HG02973 (cell line): ENCODE data around the gene PRPF6.

Experiments
- ATAC-seq: cut with Tn5 transposase; IDR thresholded peaks from one replicate; pipeline ENCODE4 v1.9.1; 2021; ENCODE audit warnings: moderate library complexity; ENCODE audit not compliant: unreplicated experiment

The PRPF6 gene

DNA sequence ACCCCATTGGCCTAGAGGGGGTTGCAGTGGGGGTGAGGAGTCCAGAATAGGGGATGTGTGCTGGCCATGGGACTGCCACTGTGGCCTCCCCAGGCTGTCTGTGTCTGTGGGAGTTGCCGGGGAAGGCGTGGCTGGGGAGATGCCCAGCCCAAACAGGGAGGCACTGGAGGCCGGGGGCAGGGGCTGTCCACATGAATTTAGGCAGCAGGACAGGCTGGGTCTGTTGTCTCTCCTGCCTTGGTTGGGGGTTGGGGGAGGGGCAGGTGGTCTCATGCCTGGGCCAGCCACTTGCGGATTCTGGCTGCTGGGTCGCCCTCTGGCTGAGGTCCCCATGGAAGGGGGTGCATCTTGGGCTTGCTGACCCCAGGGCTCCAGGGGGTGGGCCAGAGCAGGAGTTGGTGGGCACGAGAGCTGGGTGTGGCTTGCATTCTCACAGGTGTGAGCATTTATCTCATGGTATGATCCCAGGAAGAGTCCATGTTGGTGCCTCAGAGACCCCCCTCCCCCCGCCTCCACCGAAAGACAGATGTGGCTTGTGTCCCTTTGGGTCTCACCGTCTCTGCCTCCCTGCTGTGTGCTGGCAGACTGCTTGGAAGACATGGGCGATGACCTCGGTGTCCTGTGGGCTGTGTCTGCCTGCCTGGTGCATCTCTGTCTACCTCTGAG, 64.5 kb downstream of the PRPF6 start:
- no peak for ATAC-seq

DNA sequence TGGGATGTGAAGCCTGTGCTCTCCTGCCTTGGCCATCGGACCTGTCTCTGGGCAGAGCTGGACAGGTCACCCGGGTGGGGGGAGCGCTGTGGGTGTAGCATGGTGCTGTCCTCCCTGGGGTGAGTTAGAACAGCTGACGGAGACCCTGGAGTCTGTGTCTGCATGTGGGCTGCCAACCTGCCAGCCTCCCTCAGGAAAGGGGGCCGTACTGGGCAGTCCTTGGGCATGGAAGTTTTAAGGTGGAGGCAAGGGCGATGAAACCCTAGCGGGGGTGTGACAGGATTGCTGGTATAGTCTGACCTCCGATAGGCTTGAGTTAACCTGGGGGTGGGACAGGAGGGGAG, 66.1 kb downstream of the PRPF6 start:
- ATAC-seq = no peak

DNA sequence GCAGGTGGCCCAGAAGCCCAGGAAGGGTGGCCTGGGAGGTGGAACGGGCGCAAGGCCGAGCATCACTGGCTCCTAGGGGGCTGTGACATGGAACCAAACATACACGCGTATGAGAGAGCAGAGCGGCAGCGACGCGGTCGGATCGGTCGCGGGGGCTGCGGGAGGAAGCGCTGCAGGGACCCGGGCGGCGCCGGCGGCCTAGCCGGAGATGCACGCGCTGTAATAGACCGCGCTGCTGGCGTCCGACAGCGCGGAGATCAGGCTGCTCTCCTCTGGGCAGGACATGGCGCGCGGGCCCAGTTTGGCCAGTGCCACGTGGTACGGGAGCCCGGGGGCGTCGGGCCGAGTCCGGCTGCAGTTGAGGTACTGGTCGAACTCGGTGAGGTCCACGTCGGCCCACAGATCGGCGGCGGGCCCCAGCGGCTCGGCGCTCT, 67.1 kb downstream of the PRPF6 start:
- ATAC-seq = no peak

DNA sequence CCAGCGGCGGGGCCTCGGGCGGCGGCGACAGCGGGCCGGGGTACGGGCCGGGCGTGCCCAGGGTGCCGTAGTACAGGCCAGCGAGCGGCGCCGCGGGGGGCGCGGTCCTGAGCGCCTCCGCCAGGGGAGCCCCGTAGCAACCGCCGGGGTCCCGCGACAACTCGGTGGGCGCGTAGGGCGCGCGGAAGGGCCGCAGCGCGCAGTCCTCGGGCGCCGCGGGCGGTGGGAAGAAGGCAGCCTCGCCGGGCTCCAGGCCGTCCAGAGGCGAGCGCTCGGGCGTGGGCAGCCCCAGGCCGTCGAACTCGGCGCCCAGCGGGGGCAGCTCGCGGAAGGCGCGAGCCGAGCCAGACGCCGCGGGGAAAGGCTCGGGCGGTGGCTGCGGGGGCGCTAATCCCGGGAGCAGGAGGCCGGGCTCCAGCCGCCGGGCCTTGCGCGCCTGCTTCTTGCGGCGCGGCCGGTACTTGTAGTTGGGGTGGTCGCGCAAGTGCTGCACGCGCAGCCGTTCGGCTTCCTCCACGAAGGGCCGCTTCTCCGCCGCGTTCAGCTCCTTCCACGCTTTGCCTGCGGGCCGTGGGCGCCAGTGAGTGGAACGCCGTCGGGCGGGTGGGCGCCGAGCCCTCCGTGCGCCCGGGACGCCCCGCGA, 67.6 kb downstream of the PRPF6 start:
- ATAC-seq = no peak

DNA sequence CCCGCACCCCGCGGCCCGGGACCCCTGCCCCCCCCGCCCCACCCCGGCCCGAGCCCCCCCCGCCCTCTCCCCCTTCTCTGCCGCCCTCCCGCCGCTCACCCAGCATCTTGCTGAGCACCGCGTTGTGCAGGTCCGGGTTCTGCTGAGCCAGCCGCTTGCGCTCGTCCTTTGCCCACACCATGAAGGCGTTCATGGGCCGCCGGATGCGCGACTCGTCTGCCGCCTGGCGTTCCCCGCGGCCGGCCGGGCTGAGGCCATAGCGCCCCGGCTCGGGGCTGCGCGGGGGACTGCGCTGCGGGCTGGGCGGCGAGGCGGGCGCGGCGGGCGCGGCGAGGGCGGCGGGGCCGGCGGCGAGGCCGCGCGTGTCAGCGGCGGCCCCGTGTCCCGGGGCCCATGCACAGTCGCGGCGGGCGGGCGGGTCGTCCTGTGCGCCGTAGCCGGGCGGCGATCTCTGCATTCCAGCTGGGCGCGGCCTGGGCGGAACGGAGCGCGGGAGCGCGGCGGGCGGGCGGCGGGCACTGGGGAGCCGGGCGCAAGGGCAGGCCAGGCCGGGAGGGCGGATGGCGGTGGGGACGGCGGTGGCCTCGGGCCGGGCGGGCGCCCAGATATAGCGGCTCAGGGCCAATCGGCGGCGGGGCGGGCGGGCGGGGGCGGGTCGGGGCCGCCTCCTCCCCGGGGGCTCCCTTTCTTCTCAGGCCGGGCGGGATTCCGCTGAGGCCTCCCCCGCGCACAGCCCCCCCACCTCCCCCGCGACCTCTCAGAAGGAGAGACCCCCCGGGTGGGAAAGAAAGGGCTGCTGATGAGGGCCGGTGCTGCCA, 68.3 kb downstream of the PRPF6 start, which contains the start of gene SOX18:
TSS of gene SOX18 (minus strand) at position 580 of the 818 bp plus-strand sequence. CDS start at position 457, 123 bp downstream.
- no peak for ATAC-seq

DNA sequence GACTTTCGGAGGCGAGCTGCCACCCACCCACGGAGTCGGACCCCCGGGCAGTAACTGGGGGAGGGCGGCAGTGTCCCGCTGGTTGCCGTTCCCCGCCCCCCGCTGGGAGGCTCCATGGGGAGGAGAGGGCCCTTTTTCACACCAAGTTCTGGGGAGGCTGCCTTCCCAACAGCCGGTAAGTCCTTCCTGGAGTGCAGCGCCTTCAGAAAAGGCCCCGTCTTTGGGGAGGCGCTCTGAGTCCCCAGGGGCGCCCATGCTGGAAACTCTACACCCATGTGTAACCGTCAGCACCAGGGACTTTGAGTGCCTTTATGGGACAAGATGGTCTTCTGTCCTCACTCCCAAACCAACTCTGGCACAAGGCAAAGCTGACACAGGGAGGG, 68.9 kb downstream of the PRPF6 start:
- no peak for ATAC-seq

DNA sequence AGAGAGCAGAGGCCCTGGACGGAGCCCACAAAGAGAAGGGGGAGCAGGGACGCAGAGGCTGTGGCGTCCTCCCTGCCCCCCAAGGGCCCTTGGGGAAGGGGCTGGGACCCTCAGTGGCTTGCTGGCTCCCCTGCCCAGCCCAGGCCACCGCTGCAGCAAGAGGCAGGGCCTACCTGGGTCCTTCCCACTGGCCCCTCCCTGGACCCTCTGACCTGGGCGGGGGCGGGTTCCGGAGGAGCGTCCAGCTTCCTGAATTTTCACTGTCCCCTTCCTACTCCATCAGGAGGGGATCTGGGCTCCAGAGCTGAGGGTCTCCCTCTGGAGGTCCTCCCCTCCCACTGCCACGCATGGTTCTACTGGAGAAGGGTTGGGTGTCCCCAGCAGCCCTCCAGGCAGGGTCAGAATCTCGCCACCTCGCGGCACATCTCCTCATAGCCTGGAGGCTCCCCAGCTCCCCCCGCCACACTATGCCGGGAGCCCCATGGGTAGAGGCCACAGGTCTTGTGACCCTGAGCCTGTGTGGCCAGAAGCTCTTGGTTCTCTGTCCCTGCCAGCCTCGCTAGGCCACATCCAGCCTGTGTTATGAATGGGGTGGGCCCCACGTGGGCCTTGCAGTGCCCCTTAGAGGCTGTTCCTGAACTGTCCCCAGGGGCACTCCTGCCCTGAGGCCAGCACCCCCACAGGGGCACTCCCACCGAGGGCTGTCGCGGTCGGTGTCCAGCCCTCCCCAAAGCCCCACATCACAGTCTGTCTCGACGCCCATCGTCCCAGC, 69.5 kb downstream of the PRPF6 start:
- ATAC-seq = no peak

DNA sequence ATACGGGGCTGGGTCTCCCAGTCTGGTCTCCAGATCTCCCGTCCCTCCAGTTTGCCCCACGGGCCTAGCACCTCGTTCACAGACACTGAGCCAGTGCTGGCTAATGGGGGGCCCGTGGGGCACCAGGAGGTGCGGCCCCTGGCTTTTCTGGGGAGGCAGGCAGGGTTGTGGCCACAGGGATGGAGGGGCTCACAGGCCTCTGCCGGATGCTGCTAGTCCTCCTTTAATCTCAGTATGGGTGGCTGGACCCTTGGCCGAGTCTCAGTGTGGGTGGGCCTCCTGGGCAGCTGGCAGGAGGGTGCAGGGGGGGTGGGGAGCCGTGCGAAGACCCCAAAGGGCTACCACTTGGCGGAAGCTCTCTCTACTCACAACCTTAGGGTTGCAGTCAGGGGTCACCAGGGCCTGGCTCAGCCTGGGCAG, 70.1 kb downstream of the PRPF6 start:
- ATAC-seq = no peak

DNA sequence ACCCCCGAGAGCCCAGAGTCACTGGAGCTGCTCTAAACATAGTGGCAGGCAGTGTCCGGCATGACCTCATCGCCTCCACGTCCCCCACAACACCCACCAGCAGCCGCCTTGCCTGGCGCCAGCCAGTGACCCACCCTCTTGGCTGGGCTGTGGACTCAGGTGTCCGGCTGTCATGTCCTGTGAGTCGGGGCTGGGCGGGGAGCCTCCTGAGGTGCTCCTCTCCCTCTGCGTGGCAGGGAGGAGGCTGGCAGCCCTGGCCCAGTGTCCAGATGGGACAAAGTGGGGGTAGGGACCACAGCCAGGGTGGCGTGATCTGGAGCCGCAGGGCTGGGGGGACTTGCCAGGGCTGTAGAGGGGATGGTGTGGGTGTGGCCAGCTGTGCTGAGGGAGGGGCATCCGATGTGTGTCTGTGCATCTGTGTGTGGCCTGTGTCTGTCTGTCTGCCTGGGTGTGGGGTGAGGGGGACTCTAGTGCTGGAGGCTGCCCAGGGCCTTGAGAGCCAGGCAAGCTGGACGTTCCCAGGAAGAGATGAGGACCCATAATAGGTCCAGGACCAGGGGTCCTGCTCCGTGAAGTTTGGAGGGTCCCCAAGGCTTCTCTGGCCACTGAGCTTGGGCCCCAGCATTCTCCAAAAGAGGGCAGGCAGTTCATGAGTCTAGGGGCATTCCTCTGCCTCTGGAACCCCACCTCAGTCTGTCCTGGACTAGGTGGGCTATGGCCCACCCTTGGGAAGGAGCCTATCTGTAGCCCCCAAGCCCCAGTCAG, 70.8 kb downstream of the PRPF6 start:
- ATAC-seq = no peak

DNA sequence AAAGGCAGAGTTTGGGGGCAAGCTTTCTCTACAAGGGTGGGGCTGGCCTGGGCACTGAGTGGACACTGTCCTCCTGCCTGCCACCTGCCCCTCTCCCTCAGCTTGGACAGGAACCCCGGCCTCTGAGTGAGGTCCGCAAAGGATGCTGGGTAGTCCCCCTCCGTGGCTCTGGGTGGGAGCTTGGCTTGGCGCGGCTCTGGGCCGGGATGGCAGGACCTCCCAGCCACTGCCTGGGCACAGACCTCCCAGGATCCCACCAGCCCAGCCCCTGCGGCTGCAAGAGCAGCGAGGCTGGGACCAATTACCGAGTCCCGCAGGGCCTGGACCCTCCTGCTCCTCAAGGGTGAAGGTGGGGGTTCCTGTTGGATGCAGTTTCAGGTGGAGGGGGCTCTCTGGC, 71.4 kb downstream of the PRPF6 start:
- no peak for ATAC-seq

DNA sequence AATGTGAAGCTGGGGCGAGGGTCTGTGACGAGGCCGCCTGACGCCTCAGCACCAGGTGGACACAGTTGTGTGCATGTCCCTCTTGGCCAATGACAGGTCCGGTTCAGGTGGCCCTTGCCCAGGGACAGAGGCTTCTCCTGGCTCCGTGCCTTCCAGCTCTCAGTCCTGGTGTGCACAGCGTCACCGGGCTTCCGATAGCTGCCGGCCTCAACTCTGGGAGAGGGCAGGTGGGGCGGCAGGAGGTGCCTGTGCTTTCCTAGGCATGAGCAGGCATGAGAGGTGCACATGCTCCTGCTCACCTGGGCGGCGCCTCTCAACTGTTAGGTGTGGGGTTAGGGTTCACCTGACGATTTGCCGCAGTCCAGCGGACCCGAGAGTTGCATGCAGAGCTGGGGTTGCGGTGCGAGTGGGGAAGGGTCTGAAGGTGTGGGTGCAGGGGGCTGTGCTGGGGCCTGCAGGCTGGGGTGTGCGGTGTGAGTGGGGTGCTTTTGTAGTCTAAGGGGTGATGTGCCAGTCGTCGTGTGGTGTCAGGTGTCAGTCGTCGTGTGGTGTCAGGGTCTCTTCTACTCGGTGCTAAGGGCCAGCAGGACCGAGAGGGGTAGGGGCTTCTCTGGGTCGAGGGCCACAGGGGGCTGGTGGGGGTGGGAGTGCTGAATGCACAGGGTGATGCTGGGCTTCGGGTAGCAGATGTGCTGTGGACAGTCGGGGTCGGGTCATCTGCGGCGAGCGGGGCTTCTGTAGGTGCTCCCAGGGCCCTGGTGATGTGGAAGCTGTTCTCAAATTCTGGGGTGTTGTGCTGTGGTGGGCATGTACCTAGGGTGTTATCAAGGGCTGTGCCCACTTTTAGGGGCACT, 72.3 kb downstream of the PRPF6 start:
- no peak for ATAC-seq

DNA sequence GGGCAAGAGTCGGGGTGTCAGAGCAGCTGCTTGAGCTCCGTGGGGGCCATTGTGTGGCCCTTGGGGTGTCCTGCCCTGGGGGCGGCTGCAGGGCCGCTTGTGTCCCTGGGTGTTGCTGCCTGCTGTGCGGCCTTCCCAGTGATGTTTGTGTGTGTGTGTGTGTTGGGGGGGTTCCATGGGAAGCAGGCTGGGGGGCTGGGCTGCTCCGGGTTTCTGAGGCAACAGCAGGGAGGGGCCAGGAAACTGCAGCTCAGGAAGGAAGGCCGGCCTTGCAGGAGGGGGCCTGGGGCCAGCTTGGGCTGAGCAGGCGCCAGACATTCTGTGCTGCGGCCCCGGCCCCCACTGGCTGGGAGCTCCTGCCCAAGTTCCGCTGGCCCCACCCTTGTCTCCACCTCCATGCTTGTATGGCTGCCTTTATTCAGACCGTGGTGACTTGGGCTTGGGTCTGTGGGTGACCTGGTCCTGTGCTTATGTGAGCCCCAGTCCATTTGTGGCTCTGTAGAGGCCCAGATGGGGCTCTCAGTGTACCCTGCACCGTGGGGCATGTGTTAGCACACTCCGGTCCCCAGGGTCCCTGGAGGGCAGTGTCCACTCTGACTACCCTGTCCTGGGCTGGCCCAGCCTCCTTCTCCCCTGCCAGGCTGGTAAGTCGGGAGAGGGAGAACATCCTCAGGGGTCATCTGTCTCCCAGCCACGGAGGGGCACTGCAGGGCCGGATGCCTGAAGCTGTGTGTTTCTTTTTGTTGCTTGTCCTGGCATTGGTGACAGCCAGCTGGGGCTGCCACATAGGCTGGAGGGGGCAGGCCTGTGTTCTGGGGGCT, 73.1 kb downstream of the PRPF6 start:
- ATAC-seq = no peak

DNA sequence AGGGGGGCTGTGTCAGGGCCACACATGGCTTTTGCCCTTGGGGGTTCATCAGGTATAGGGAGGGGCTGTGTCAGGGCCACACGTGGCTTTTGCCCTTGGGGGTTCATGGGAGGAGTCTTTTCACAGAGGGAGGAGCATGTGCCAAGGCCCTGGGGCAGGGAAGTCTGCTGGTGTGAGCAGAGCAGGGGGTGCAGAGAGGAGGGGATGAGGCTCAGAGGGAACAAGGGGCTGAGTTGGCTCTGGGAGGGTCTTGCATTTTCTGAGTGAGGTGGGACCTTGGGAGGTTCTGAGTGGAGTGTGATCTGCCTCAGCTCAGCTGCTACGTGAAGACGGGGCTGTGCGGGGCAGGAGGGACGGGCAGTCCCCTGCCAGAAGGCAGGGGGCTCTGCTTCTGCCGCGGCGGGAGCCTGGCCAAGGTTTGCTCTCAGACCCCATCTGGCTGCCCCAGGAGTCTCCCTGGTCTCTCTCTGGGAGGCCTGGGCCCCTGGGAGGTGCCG, 74.5 kb downstream of the PRPF6 start:
- no peak for ATAC-seq

DNA sequence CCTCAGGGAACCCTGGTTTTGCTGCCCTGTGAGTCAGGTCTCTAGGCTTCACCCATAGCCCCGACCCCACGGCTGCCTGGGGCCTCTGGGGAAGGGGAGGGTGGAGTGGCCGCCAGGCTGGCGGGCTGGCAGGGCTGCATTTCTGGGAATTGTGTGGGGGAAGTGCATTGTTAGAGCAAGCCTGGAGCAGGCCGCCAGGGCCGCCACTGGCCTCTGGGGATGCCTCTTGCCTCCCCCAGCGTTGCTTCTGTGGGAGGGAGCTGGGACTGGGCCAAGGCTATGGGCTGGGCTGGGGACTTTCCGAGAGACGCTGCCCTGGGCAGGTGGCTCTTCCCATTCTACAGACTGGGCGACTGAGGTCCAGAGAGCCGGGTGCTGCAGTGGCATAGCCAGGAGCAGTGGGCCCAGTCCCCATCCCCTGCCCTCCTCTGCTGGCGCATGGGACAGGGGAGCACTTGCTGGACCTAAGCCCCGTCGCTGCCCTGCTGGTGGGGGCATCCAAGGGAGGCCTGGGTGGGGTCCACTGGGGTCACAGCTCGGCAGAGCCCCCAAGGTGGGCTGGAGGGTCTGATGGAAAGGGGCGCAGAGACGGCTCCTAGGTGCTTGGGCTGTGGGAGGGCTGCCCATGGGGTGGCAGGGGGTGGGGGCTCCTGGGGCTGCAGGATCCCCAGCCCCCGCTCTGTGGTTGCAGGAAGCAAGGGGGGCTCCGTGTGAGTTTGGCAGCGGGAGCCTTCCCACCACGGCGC, 75.1 kb downstream of the PRPF6 start:
- ATAC-seq = no peak

DNA sequence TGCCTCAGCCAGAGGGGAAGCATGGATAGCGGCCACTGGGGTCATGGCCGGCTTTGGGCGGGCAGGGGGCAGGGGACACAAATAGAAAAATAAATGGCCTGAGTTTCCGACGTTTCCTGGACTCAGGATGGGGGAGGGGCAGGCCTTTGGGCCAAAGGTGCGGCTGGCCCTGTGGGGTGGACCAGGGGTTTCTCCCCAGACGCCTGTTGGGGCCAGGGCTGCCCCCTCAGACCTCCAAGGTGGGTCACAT, 75.6 kb downstream of the PRPF6 start:
- ATAC-seq = no peak

DNA sequence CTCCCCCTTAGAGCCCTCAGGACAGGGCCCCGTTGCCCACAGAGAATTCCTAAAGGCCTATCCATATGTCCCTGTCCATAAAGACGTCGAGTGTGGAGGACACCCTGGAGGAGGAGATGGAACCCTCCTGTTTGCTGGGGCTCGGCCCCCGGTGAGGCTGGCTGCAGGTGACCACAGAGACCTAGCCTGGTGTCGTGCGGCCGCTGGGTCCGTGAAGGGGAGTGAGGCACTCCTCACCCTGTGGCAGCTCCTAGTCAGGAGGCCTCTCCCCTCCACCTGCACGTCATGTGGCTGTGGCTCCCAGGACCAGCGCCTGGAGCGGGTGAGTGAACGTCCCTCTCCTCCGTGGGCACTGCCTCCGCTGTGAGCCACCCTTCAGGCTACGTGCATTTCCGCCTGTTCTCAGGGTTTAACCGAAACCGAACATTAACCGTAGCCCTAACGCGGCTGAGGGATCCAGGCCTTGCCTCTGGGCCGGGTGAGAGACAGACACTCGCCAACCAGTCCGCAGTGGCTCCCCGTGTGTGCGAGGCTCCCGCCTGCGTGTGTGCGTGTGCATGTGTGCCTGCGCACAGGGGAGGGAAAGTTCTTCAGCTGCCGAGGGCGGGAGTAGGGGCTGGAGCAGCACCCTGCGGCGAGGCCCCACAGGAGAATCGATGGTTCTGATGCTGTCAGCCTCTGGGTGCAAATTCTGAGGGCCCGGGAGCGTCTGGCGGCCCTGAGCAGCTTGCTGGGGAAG, 76.1 kb downstream of the PRPF6 start:
- ATAC-seq = no peak
